ENCODE measurements around the gene DDX47. TPM values are rescaled to one million over a fixed set of nuclear protein-coding genes. Genes with fewer than 3 reads are reported as not detected.

The DDX47 gene
- total RNA-seq, 1 experiment from 2014 or later: 90.4 TPM

GRCh38 chr12:12784911-12785814 is 28.0 kb upstream of the DDX47 start, which contains the start of gene APOLD1:
APOLD1 (plus strand) TSS chr12:12785659; CDS start chr12:12785692, 33 bp downstream.
- intact Hi-C loops (cut with micrococcal nuclease; ENCODE audit: unreplicated experiment): loop anchor here (5.0 kb wide), 1 partner anchor 427 kb away; no protein-coding TSS in a partner anchor
- ChIA-PET CTCF (interaction anchor here (0.9 to 1.2 kb wide), 2 partner anchors 28 to 48 kb away, joined by 3 to 4 read pairs; partner anchors contain the start of gene DDX47), POLR2A (ENCODE audit: low non-redundant PET) (interaction anchor here (0.8 kb wide), 1 partner anchor 1069 kb away, joined by 4 read pairs; no protein-coding TSS in a partner anchor)
- Histone ChIP-seq H3K4me1 (ENCODE audit: insufficient read depth, low read length, poor library complexity, severe bottlenecking) (peaks cover 38% of the 10 kb centered on the region), H3K4me3 (ENCODE audit: low read depth, low read length, poor library complexity, severe bottlenecking) (peak within 1 kb of the TSS; percentile 54), H3K27ac (ENCODE audit: low read depth, low read length, poor library complexity, severe bottlenecking) (peak within 1 kb of the TSS; percentile 75), H3K9me3 (ENCODE audit: low read depth, low read length, poor library complexity, severe bottlenecking) (no peaks in the 10 kb centered on the region), H3K36me3 (ENCODE audit: insufficient read depth, low read length, poor library complexity, severe bottlenecking) (no peaks in the 10 kb centered on the region), H3K27me3 (replicated peaks; ENCODE audit: insufficient read depth, low read depth, low read length, poor library complexity) (no peaks in the 10 kb centered on the region)
- DNase-seq (ENCODE audit: low spot score): peak; percentile 86
- no peak for TF ChIP-seq CTCF (conservative IDR thresholded peaks at IDR 0.05; ENCODE audit: low read depth, low read length)
- BruUV-seq (replicated peaks): no TSS peak

GRCh38 chr12:12786351-12786705 is 26.8 kb upstream of the DDX47 start:
- TF ChIP-seq EZH2 (IDR thresholded peaks at IDR 0.05; ENCODE audit: borderline replicate concordance, low read depth, low read length, poor library complexity, severe bottlenecking) (no peak), CTCF (conservative IDR thresholded peaks at IDR 0.05; ENCODE audit: low read depth, low read length) (no peak)
- POLR2A ChIA-PET (ENCODE audit: low non-redundant PET): interaction anchor here (0.8 kb wide), 1 partner anchor 1070 kb away, joined by 4 read pairs; no protein-coding TSS in a partner anchor
- Histone ChIP-seq H3K36me3 (ENCODE audit: insufficient read depth, low read length, poor library complexity, severe bottlenecking) (no peaks in the 10 kb centered on the region), H3K27ac (ENCODE audit: low read depth, low read length, poor library complexity, severe bottlenecking) (peak overlapping the region; percentile 75), H3K9me3 (ENCODE audit: low read depth, low read length, poor library complexity, severe bottlenecking) (no peaks in the 10 kb centered on the region), H3K4me1 (ENCODE audit: insufficient read depth, low read length, poor library complexity, severe bottlenecking) (peaks cover 38% of the 10 kb centered on the region), H3K4me3 (ENCODE audit: low read depth, low read length, poor library complexity, severe bottlenecking) (peak overlapping the region; percentile 54), H3K27me3 (replicated peaks; ENCODE audit: insufficient read depth, low read depth, low read length, poor library complexity) (no peaks in the 10 kb centered on the region)
- CTCF ChIA-PET: interaction anchor here (0.6 to 0.9 kb wide), 2 partner anchors 49 to 142 kb away, joined by 3 read pairs; no protein-coding TSS in a partner anchor
- intact Hi-C loops (cut with micrococcal nuclease; ENCODE audit: unreplicated experiment): loop anchor here (5.0 kb wide), 1 partner anchor 426 kb away; no protein-coding TSS in a partner anchor
- BruUV-seq (replicated peaks): TSS peak; percentile 93
- DNase-seq (ENCODE audit: low spot score): no peak

- peak; percentile 88 for DNase-seq (ENCODE audit: low spot score)
- H3K36me3 ChIP-seq (ENCODE audit: insufficient read depth, low read length, poor library complexity, severe bottlenecking): no peaks in the 10 kb centered on the region
- TF ChIP-seq EZH2 (IDR thresholded peaks at IDR 0.05; ENCODE audit: borderline replicate concordance, low read depth, low read length, poor library complexity, severe bottlenecking) (no peak), CTCF (conservative IDR thresholded peaks at IDR 0.05; ENCODE audit: low read depth, low read length) (no peak)
- no TSS peak for BruUV-seq (replicated peaks)
- peaks cover 38% of the 10 kb centered on the region for H3K4me1 ChIP-seq (ENCODE audit: insufficient read depth, low read length, poor library complexity, severe bottlenecking)
- no peaks in the 10 kb centered on the region for H3K27me3 ChIP-seq (replicated peaks; ENCODE audit: insufficient read depth, low read depth, low read length, poor library complexity)
- intact Hi-C loops (cut with micrococcal nuclease; ENCODE audit: unreplicated experiment): loop anchor here (5.0 kb wide), 1 partner anchor 425 kb away; no protein-coding TSS in a partner anchor
- CTCF ChIA-PET: interaction anchor here (0.6 kb wide), 3 partner anchors 67 to 953 kb away, joined by 3 to 5 read pairs (median 3); no protein-coding TSS in a partner anchor
- POLR2A ChIA-PET (ENCODE audit: low non-redundant PET): interaction anchor here (0.6 kb wide), 2 partner anchors 60 to 461 kb away, joined by 3 to 5 read pairs; no protein-coding TSS in a partner anchor
- no peaks in the 10 kb centered on the region for H3K9me3 ChIP-seq (ENCODE audit: low read depth, low read length, poor library complexity, severe bottlenecking)
- H3K27ac ChIP-seq (ENCODE audit: low read depth, low read length, poor library complexity, severe bottlenecking): peak overlapping the region; percentile 75
- peak overlapping the region; percentile 54 for H3K4me3 ChIP-seq (ENCODE audit: low read depth, low read length, poor library complexity, severe bottlenecking)
Observed at GRCh38 chr12:12786706-12787601, 26.2 kb upstream of the DDX47 start.
